CD4-positive, alpha-beta T cell (primary cell): ENCODE results near the gene TTC21B. TPM values are rescaled to one million over a fixed set of nuclear protein-coding genes. Genes with fewer than 3 reads are reported as not detected.

ENCODE experiments used
- ATAC-seq: fragments of 200-7000 bp; cut with Tn5 transposase; one replicate; pipeline ENCODE4 v1.10.0; 2022; ENCODE audit warnings: mild to moderate bottlenecking; ENCODE audit not compliant: poor library complexity
- CTCF ChIA-PET: fragments of 350-600 bp; sonication (Branson Sonifier 250); formaldehyde crosslinking; loops from one replicate; lab custom pipeline; 2021; ENCODE audit warnings: antibody characterized with exemption, inconsistent platforms; lab: Charles Lee
- POLR2A ChIA-PET: fragments of 350-600 bp; sonication (Branson Sonifier 250); formaldehyde crosslinking; loops from one replicate; lab custom pipeline; 2021; ENCODE audit warnings: antibody characterized with exemption, inconsistent platforms; lab: Charles Lee
- DNase-seq, 14 experiments: peaks; one replicate each; pipeline ENCODE4 v3.0.0-alpha.2; 2013 to 2020; ENCODE audit warnings: mixed read lengths in 2 of 14
- H3K27ac ChIP-seq, 2 donors: one replicate each; pipeline versions ENCODE4 v1.5.1 to v1.7.0; 2013; ENCODE audit warnings: low read length in 2 of 2, low read depth in 1 of 2, mild to moderate bottlenecking in 1 of 2
- H3K27me3 ChIP-seq, 2 experiments: 1 replicate in 1 of 2; 2 replicates in 1 of 2; pipeline versions ENCODE4 v1.6.1 to v1.7.0; 2013; ENCODE audit warnings: low read length in 2 of 2, control low read depth in 1 of 2, mild to moderate bottlenecking in 1 of 2, moderate library complexity in 1 of 2; ENCODE audit not compliant: insufficient read depth in 2 of 2, control insufficient read depth in 1 of 2
- H3K36me3 ChIP-seq: one replicate; pipeline ENCODE4 v1.6.1; 2013; ENCODE audit warnings: low read length, control low read depth; ENCODE audit not compliant: insufficient read depth
- H3K4me1 ChIP-seq: one replicate; pipeline ENCODE4 v1.6.1; 2013; ENCODE audit warnings: low read length, control low read depth; ENCODE audit not compliant: insufficient read depth
- H3K4me3 ChIP-seq: one replicate; pipeline ENCODE4 v1.5.1; 2013; ENCODE audit warnings: mild to moderate bottlenecking, low read length, moderate library complexity
- H3K9me3 ChIP-seq, 2 experiments: 1 replicate in 1 of 2; 2 replicates in 1 of 2; pipeline versions ENCODE4 v1.6.1 to v1.7.0; 2013; ENCODE audit warnings: low read length in 2 of 2, mild to moderate bottlenecking in 2 of 2, control low read depth in 1 of 2, moderate library complexity in 1 of 2; ENCODE audit not compliant: control insufficient read depth in 1 of 2, insufficient read depth in 1 of 2
- H3K27ac Mint-ChIP-seq: one replicate; pipeline ENCODE4 v1.8.0; 2020; ENCODE audit warnings: mixed read lengths
- H3K27me3 Mint-ChIP-seq: one replicate; pipeline ENCODE4 v1.8.0; 2021; ENCODE audit warnings: mixed read lengths
- H3K36me3 Mint-ChIP-seq: one replicate; pipeline ENCODE4 v1.8.0; 2021; ENCODE audit warnings: low read depth, mixed read lengths
- H3K4me1 Mint-ChIP-seq: one replicate; pipeline ENCODE4 v1.8.0; 2021; ENCODE audit warnings: low read depth, mixed read lengths
- H3K4me3 Mint-ChIP-seq: one replicate; pipeline ENCODE4 v1.8.0; 2020; ENCODE audit warnings: mild to moderate bottlenecking, mixed read lengths
- H3K9me3 Mint-ChIP-seq: one replicate; pipeline ENCODE4 v1.8.0; 2020; ENCODE audit warnings: mixed read lengths
- intact Hi-C, 2 experiments: fragments of 100-400 bp; cut with DNase I in 1 of 2; cut with micrococcal nuclease in 1 of 2; formaldehyde crosslinking; loops; one replicate each; pipeline versions ENCODE4 v1.15.1 to v1.9.0; 2023 to 2025; cut with DNase I, micrococcal nuclease
- total RNA-seq, 174 experiments: library from RNA in 2 of 174; stranded (reverse) in 2 of 174; gene quantifications; one replicate each; pipeline ENCODE4 v1.2.3 and lab custom pipeline; 2021 to 2026
- TF ChIP-seq, protein P1 (sequence below): fragments of 200-600 bp; IDR thresholded peaks from one replicate; pipeline ENCODE4 v1.8.0; 2022; ENCODE audit warnings: antibody characterized with exemption, mild to moderate bottlenecking

Gene TTC21B
- total RNA-seq, 2 experiments from 2014 or later, result 22.9 to 25.4 TPM

DNA sequence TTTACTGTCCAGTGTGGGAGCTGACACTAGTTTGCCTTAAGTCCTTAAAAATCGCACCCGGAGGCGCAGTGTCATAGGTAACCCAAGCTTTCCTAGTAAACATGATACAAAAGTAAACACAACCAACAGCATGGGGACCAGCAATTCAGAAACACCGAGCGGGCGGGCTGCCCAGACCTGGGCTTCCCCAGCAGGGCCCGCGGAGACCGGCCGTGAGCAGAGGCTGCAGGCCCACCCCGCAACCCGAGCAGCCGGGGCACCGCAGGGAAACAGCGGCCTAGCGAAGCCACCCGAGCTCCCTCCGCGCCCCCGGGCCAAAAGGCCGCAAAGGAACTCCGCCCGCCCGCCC, 296 bp downstream of the TTC21B start:
- POLR2A ChIA-PET, result interaction anchor here (0.7 to 1.9 kb wide), 5 partner anchors 8 to 79 kb away, joined by 3 to 10 read pairs (median 3); no protein-coding TSS in a partner anchor
- H3K36me3 ChIP-seq, result peaks cover 7% of the 10 kb centered on the region
- H3K4me3 Mint-ChIP-seq, result no peak overlapping the region

DNA sequence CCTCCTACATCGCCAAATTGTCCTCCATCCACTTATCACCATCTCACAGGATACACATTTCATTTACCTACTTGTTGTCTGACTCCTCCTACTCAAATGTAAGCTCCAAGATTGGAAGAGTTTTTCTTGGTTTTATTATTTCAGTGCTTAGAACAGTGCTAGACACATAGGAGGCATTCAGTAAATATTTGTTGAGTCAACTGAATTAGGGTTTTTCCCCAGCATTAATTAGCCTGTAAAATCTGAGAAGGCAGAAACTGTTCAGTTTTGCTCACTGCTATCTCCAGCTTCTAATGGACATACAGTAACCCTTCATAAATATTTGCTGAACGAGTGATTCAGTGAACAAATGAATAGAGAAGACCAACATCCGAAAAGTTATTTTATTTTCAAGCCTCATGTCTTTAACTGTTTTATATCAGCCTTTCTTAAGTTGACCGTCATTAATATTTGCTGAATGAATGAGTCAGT, 800 bp downstream of the TTC21B start:
- no peaks in the 10 kb centered on the region for H3K9me3 Mint-ChIP-seq
- peaks cover 25% of the 10 kb centered on the region for H3K4me1 ChIP-seq
- H3K4me1 Mint-ChIP-seq, result peaks cover 24% of the 10 kb centered on the region
- ATAC-seq (no peak), DNase-seq (peak in 3 of 14 experiments; percentile 13 to 36 (median 30))
- H3K27ac ChIP-seq, result peak overlapping the region; percentile 61 to 65
- TF ChIP-seq, protein P1, sequence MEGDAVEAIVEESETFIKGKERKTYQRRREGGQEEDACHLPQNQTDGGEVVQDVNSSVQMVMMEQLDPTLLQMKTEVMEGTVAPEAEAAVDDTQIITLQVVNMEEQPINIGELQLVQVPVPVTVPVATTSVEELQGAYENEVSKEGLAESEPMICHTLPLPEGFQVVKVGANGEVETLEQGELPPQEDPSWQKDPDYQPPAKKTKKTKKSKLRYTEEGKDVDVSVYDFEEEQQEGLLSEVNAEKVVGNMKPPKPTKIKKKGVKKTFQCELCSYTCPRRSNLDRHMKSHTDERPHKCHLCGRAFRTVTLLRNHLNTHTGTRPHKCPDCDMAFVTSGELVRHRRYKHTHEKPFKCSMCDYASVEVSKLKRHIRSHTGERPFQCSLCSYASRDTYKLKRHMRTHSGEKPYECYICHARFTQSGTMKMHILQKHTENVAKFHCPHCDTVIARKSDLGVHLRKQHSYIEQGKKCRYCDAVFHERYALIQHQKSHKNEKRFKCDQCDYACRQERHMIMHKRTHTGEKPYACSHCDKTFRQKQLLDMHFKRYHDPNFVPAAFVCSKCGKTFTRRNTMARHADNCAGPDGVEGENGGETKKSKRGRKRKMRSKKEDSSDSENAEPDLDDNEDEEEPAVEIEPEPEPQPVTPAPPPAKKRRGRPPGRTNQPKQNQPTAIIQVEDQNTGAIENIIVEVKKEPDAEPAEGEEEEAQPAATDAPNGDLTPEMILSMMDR, result no peak
- H3K27me3 Mint-ChIP-seq, result no peaks in the 10 kb centered on the region
- POLR2A ChIA-PET, result interaction anchor here (0.7 to 1.9 kb wide), 5 partner anchors 8 to 78 kb away, joined by 3 to 10 read pairs (median 3); no protein-coding TSS in a partner anchor
- intact Hi-C loops, result loop anchor here (5.0 kb wide), 2 partner anchors 175 to 660 kb away; partner anchors contain the start of gene SCN1A (in 1 of the 2)
- no peaks in the 10 kb centered on the region for H3K9me3 ChIP-seq
- H3K36me3 Mint-ChIP-seq, result peaks cover 14% of the 10 kb centered on the region
- H3K4me3 ChIP-seq, result peak overlapping the region; percentile 74
- H3K36me3 ChIP-seq, result peaks cover 7% of the 10 kb centered on the region
- H3K27ac Mint-ChIP-seq, result no peak overlapping the region
- no peaks in the 10 kb centered on the region for H3K27me3 ChIP-seq
- CTCF ChIA-PET, result interaction anchor here (0.9 to 1.9 kb wide), 5 partner anchors 8 to 175 kb away, joined by 3 to 5 read pairs (median 4); partner anchors contain the start of gene SCN1A
- no peak overlapping the region for H3K4me3 Mint-ChIP-seq

More for the DNA sequence above, 296 bp downstream of the TTC21B start:
- Mint-ChIP-seq H3K9me3 (no peaks in the 10 kb centered on the region), H3K27me3 (no peaks in the 10 kb centered on the region), H3K27ac (no peak overlapping the region), H3K4me1 (peaks cover 20% of the 10 kb centered on the region), H3K36me3 (peaks cover 9% of the 10 kb centered on the region)
- Histone ChIP-seq H3K4me1 (peaks cover 25% of the 10 kb centered on the region), H3K27me3 (no peaks in the 10 kb centered on the region), H3K4me3 (peak overlapping the region; percentile 74), H3K9me3 (no peaks in the 10 kb centered on the region), H3K27ac (peak overlapping the region; percentile 61 to 65)
- intact Hi-C loops, result loop anchor here (5.0 kb wide), 2 partner anchors 174 to 661 kb away; partner anchors contain the start of gene SCN1A (in 1 of the 2)
- no peak for DNase-seq
- ATAC-seq, result peak; percentile 31
- TF ChIP-seq, protein P1, result no peak
- CTCF ChIA-PET, result interaction anchor here (0.7 to 1.9 kb wide), 6 partner anchors 8 to 175 kb away, joined by 3 to 5 read pairs (median 4); partner anchors contain the start of gene SCN1A

DNA sequence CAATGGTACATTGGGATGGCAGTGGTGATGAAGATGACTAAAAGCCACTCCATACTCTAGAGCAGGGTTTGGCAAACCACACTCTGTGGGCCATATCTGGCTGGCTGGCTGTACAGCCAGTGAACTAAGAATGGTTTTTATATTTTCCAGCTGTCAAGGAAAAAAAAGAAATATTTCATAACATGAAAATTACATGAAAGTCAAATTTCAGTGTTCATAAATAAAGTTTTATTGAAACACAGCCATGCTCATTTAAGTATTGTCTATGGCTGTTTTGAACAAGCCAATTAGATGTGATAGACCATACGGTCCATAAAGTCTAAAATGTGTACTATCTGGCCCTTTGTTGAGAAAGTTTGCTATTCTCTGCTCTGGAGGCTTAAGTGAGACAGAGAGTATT, 1.5 kb downstream of the TTC21B start:
- Histone ChIP-seq H3K4me1 (peaks cover 25% of the 10 kb centered on the region), H3K36me3 (peaks cover 7% of the 10 kb centered on the region), H3K27me3 (no peaks in the 10 kb centered on the region), H3K27ac (no peak overlapping the region), H3K4me3 (no peak overlapping the region), H3K9me3 (no peaks in the 10 kb centered on the region)
- H3K4me3 Mint-ChIP-seq, result no peak overlapping the region
- H3K27ac Mint-ChIP-seq, result no peak overlapping the region
- intact Hi-C loops, result loop anchor here (5.0 kb wide), 2 partner anchors 175 to 660 kb away; partner anchors contain the start of gene SCN1A (in 1 of the 2)
- H3K36me3 Mint-ChIP-seq, result peaks cover 21% of the 10 kb centered on the region
- peaks cover 24% of the 10 kb centered on the region for H3K4me1 Mint-ChIP-seq
- ChIA-PET POLR2A (interaction anchor here (1.9 kb wide), 1 partner anchor 78 kb away, joined by 10 read pairs; no protein-coding TSS in a partner anchor), CTCF (interaction anchor here (1.9 kb wide), 1 partner anchor 176 kb away, joined by 4 read pairs; the partner anchor contains the start of gene SCN1A)
- TF ChIP-seq, protein P1, result no peak
- no peaks in the 10 kb centered on the region for H3K9me3 Mint-ChIP-seq
- no peaks in the 10 kb centered on the region for H3K27me3 Mint-ChIP-seq
- ATAC-seq, result no peak
- no peak for DNase-seq
